HG02973 (cell line): ENCODE results near the gene TUBG1.
"Not testable (repeated sequence)": the region's sequence is repeated elsewhere in the genome, so short reads cannot be mapped to it uniquely, and the experiment has no call there.

ENCODE experiments used
- ATAC-seq: cut with Tn5 transposase; IDR thresholded peaks from one replicate; pipeline ENCODE4 v1.9.1; 2021; ENCODE audit warnings: moderate library complexity; ENCODE audit not compliant: unreplicated experiment

Gene TUBG1

DNA sequence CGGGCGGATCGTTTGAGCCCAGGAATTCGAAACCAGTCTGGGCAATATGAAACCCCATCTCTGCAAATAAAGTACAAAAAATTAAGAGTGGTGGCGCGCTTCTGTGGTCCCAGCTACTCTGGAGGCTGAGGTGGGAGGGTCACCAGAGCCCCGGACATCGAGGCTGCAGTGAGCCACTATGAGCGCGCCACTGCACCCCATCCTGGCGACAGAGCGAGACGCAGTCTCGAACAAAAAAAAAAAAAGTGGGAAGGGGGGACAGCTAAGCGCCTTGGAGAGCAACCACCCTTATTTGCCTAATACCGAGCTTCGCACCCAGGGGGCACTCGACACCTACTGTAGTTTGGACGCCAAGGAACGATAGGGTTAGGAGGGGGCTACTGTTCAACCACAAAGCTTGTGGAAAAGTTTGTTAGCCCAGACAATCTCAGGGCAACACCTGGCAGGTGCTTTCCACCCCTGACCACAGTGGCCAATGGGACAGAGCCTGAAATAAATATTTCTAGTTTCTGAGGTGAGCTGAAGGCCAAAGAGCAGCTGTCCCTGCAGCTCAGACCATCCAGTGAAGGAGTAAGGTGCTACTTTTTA lies 31.1 kb upstream of the TUBG1 start:
- ATAC-seq: peak; percentile 37

DNA sequence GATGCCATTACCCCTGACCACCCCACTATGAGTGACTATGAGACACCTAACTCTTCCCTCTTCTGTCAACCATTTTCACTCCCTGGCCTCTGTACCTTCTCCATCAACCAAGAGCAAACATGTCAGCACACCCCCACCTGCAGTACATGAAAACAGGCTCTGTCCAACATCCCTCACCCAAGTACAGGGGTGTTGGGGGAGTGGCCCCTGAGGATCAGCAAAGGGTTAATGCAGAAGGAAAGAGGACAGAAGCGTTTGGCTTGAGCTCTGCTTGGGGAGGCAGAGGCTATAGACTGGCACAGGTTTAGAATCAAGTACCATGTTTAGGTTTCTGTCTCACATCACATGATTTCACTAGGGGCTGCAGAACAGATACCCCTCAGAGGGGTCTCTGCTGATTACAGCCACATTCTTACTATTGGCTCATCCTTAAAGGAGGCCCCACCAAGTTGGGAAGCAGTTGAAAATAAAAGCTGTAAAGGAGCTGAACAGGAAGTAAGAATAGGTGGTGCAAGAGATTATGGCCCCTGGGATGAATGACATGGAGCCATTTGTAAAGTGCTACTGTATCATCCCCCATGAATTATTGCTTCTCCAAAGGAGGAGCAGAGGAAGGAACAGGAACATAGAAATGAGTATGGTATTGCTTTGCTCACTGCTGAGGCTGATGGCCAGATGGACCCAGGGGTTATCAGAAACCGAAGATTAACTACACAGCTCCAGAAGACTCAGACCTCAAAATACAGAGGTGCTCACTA lies 29.5 kb upstream of the TUBG1 start:
- ATAC-seq: no peak

DNA sequence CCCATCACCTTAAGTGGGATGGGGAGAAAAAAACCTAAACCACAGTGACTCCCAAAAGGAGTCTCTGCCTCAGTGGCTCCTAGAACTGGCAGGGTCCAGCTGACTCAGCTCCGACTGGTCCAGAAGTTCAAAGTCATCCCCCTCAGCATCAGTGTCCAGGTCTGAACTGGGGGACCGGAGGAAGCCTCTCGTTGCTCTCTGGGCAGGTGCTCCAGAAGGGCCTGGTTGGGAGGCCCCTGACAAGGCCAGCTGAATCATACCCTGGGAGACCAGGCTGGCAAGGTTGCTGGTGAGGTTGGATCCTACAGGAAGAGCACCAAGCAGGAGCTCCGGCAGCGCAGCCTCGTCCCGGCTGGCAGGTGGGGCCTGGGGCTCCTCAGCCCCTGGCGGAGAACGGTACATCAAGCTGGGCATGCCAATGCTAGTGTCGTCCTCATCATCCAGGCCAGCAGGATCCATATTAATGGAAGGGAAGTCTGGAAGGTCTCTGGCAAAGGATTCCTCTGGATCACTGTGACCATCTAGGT lies 27.7 kb upstream of the TUBG1 start:
- no peak for ATAC-seq

DNA sequence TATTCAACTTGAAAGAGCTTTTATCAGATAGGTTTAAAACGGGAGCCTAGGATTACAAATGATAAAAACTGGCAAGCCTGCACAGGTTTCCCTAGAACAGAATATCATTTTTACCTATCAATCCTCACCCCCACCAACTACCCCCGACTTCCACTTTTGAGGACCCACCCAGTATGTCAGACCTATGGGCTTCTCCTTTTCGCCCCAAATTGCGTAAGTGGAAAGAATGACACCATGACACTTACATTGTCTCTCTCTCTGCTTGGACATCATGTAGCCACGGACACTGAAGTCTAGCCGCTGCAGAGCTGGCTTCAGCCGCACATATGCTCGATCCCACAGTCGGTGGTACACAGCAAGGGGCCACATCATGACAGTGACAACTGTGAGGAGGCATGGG lies 24.6 kb upstream of the TUBG1 start:
- no peak for ATAC-seq

DNA sequence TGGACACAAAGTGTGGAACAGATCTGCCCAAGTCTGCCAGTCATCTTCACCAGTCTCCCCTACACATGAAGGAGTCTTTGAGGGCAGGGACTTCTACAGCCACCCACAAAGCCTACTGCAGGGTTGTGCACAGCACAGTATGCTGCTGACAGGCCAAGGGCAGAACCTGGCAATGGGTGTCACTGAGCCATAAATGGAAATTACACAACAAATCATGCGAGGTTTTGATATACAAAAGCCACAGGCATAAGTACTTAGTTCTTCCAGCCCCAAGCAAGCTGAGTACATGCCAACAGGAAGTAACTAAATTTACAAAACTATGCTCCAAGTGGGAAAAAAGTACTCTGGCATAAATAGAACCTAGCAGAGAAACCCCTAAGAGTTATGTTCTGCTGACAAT lies 24.1 kb upstream of the TUBG1 start:
- ATAC-seq: no peak

DNA sequence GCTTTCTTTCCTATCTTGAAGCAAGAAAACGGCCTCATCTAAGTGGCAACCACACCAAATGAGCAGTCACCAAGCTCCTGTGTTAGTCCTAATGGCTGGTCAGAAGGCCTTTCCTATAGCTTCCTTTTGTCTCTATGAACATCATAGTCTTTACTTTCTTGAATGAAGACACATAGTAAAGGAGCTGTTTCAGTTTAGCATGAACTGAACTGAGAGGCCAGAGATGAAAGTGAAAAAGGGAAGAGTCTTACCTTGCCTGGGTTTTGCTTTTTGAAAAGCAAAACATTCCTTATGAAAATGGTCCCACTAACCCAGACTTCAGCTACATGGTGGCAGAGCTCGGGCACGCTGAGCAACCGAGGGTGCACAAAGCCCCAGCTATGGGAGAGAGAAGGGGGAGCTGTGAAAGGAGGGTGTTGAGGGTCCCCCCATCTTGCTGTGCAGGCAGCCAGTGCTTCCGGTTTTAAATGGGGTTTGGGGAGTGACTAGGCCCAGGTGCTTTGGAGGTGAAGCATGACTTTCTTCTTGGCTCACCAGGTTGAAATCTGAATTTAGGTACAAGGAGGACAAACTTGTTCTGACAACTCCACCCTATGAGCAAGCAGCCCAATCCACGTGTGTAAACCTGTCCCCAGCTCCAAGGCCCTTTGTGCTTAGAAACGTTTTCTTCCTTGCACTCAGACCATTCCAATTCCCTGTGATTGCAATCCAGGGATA lies 22.8 kb upstream of the TUBG1 start:
- ATAC-seq: no peak

DNA sequence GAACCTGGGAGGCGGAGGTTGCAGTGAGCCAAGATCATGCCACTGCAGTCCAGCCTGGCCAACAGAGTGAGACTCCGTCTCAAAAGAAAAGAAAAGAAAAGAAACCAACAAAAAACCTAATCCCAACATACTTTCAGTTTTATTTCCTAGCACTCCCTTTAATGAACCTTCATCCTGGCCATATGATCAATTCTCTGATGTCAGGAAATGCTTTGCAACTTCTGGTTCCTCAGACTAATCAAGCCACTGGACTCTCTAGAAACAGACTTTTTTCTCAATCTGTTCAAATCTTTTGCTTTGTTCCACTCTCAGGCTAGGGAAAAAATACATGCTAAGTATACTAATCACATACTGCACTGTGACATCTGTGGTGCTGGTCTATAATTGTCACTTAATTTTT lies 18.6 kb upstream of the TUBG1 start:
- ATAC-seq: no peak

DNA sequence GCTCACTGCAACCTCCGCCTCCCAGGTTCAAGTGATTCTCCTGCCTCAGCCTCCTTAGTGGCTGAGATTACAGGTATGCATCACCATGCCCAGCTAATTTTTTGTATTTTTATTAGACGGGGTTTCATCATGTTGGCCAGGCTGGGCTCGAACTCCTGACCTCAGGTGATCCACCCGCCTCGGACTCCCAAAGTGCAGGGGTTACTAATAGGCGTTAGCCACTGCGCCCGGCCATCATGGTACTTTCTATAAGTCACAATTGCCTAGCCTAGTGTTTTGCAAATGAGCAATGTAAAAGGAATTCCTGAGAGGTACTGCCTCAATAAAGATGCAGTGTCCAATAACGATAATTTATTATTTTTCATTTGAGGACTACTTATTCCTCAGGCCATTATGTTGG lies 18.1 kb upstream of the TUBG1 start:
- no peak for ATAC-seq

DNA sequence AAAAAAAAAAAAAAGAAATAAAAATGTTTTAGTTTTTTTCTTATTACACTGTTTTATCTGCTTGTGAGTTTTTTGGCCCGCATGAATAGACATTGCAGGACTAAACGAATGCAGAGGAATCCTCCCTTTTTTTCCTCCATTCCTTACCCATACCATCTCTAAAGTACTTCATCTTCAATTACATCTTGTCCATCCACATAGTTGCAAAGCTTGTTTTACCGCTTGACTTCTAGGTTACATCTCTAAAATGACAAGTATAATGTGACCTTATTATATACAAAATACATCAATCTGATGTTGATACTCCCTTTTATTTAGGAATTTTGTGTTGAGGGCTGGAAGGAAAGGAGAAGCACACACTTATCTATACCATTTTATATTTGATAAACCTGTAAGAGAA lies 13.1 kb upstream of the TUBG1 start:
- ATAC-seq: no peak

DNA sequence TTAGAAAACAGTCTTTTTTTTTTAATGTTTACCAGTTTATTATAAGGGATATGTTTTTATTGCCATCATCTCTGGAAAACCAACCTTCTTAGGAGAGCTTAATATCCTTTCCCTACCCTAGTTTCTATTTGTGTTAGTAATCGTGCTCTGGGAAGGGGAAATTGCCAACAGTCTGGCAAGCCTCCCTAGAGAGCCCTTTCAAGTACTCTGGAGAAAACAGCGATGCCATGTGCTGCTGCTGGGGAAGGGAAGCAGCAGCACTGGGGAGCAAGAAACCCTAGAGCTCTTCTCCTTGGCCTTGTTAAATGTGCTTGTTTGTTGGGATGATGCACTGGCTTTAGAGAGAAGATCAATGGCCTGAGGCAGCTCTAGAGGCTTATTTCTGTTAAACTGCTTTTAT lies 10.6 kb upstream of the TUBG1 start:
- no peak for ATAC-seq

DNA sequence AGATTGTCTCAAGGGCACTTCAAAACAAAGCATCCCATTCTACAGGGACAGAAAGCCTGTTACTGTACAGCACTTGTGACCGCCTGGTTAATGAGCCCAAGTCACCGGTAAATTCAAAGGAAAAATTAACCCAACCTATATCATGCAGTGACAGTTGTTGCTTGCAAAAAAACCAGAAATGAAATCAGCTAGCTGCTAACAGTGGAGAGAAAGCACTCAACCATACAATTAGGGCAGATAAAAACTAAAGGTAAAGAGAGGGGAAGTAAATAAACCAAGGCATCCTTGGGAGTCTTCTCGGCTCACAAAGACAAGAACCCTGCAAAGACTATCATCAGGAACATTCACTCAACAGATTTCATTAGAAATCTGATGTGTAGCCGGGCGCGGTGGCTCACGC lies 6.2 kb upstream of the TUBG1 start:
- ATAC-seq: no peak

DNA sequence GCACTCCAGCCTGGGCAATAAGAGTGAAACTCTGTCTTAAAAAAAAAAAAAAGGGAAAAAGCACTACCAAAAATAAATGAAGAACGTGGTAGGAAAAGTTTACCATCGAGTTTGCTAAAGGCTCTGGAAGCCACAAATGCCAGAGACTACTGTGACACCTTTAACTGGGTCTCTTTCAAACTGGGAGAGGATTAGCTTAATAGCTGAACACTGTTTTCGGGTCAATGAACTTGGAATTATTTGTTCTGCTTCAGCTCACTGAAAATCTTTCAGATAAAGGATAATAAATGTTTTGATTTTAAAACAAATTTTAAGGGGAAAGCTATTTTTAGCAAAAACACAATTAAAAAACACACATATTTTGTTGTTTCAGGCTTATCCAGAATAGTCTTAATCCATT lies 1.7 kb upstream of the TUBG1 start:
- no peak for ATAC-seq

DNA sequence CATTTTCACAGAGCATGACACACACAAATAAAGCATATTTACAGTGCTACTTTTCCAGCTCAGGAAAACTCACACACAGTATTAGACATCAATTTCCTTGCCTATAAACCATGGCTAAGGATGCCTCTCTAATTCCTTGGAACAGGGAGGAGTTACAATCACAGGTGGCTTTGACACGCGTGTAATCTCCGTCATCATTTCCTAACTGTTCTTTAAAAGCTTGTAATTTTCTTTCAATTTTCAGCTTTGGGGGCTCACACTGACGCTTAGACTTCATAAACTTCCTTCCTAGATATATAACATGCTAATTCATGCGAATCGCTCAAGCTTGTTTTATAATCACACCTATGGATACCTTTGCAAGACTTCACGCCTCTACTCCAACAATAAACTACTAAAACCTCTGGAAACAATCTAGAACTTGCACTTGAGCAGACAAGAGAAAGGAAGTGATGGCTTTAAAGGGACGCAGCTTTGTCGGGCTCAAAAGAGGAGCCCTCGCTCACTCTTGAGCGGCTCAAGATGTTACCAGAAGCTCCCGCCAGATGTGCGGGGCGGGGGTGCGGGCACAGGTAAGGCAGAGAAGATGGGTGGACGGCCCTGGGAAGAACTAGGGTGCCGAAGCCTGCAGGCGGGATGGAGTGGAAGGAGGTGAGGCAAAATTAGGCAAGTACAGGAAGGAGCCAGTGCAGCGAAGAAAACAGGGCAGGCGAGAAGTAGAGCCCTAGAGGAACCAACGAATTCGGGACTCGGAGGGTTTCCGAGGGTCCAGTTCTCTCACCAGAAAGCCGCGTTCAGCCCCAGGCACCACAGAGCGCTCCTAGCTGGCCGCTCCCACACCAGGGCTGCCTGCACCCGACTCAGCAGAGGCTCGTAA lies 940 bp upstream of the TUBG1 start:
- peak; percentile 40 for ATAC-seq

DNA sequence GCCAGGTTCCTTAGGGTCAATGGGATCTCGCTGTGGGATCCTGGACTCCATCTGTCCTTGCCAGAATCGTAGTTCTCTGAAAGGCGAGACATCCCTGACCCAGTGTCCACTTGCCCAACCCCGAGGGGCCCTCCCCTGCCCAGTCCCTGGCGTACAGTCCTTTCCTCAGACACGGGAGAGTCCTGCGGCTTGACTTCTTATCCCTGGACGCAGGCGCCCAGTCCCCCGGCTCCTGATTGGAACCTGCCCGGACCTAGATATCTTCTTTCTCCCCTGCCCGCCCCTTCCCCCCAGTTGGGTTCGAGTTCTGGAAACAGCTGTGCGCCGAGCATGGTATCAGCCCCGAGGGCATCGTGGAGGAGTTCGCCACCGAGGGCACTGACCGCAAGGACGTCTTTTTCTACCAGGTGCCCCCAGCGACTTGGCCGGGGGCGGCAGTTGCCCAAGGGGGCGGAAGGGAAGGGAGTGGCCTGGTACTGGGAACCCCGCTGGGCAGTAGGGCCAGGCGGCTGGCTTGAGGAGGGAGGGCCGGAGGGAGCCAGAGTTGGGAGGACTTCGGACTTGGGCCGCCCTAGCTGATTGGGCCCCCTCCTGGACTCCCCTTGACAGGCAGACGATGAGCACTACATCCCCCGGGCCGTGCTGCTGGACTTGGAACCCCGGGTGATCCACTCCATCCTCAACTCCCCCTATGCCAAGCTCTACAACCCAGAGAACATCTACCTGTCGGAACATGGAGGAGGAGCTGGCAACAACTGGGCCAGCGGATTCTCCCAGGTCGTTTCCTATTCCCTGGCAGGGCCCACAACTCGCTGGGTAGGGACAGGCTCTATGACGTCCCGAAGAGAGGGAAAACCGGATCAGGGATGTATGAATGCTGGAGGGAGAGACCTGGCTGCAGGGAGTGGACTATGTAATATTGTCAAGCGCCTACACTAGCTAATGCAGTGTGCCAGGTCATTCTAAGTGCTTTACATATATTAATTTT lies 625 bp downstream of the TUBG1 start:
- ATAC-seq: peak; percentile 3

DNA sequence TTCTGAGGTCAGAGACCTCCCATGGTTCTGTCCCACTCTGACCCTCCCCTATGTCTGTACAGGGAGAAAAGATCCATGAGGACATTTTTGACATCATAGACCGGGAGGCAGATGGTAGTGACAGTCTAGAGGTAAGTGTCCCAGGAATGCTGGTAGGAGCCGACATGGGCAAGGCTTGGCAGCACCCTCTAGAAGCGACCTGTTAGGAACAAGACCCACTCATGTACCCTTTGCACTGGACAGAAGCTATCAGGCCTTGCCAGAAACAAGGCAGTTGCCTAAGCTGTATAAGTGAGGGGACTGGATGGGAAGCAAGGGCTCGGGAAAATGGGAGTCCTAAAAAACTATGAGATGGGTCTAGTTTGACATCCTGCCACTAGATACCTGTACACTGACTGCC lies 2.5 kb downstream of the TUBG1 start:
- no peak for ATAC-seq

DNA sequence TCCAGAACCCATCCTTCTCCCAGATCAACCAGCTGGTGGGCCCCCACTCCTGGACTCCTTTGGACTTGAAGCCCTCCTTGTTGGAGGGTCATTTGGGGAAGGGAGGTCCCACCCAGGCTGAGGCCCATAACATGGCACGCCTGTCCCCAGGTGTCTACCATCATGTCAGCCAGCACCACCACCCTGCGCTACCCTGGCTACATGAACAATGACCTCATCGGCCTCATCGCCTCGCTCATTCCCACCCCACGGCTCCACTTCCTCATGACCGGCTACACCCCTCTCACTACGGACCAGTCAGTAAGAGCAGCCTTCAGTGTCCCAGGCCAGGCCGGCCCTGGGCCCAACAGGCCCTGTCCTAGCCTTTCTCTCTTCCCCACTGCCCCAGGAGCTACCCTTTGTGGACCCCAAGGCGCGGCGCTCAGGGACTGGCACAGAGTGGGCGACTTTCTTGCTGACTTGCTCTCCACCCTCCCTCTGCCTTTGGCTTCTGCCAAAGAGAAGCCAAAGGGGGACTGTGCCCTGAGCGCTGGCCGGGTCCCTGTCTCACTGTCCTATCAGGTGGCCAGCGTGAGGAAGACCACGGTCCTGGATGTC lies 4.3 kb downstream of the TUBG1 start:
- ATAC-seq: no peak

DNA sequence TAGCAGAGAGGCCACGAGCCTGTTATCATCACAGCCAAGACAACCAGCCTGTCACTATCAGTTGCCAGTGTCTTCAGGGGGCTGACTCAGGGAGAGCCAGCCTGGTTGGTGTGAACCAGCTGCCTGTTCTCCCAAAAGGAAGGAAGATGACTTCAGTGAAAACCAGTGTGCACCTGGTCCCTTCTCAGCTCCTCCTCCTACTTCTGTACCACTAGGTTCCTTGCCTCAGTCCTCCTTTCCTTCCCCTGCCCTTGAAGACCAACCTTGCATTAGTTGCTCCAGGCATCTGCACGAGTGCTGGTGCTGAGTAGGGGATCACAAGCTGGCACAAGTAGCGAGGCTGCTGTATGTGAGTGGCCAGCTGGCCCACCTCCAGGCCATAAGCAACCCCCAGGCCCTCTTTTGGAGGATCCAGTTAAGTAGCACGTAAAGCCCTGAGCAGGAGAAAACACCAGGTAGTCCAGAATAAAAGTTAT lies 8.5 kb downstream of the TUBG1 start:
- no peak for ATAC-seq

DNA sequence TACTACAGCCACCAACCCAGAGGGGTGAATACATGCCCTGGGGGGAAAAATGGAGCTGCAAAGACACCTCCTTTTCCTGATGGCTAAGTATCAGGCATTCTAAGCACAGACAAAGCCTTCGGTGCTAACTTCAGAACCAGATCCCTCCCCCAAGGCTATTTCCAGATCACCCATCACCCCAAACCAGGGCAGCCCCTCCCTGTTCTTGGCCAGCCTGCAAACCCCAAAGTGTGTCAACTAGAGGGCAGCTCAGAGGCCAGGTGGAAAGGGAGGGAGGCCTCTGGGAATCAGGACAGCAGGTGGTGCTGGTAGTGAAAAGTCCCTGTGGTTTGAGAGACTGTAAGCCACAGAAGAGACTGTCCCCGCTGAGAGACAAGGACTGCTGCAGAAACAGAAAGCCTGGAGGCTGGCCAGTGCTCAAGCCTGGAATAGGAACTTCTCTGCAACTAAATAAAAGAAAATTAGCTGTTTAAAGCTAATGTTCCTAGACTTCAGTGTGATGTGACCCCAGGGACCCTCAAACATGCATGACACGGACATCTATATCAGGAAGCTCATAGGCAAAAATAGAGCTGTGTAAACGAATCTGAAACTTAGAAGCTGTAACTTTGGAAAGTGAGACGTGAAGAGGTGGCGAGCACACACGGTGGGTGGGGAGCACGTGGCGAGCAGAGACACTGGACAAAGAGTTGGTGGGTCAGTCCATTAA lies 9.1 kb downstream of the TUBG1 start:
- no peak for ATAC-seq

DNA sequence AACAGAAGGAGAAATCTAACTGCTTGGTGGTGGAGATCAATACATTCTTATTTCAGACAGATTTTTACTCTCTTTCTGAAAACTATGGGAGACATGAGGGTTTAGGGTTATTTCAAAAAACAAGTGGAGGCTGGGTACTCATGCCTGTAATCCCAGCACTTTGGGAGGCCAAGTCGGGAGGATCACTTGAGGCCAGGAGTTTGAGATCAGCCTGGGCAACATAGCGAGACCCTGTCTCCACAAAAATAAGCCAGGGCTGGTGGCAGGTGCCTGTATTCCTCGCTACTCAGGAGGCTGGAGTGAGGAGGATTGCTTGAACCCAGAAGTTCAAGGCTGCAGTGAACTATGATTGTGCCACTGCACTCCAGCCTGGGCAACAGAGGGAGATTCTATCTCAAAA lies 12.5 kb downstream of the TUBG1 start:
- not testable (repeated sequence) for ATAC-seq
